CD8-positive, alpha-beta memory T cell (primary cell): ENCODE measurements around the gene NEDD4L. TPM values are rescaled to one million over a fixed set of nuclear protein-coding genes. Genes with fewer than 3 reads are reported as not detected.

Experiments used
- CTCF ChIA-PET: fragments of 350-600 bp; sonication (Branson Sonifier 250); formaldehyde crosslinking; loops from one replicate; lab custom pipeline; 2021; ENCODE audit warnings: antibody characterized with exemption; lab: Charles Lee
- POLR2A ChIA-PET: fragments of 350-600 bp; sonication (Branson Sonifier 250); formaldehyde crosslinking; loops from one replicate; lab custom pipeline; 2021; ENCODE audit warnings: antibody characterized with exemption; lab: Charles Lee
- DNase-seq, 5 donors: peaks; one replicate each; pipeline versions ENCODE4 v3.0.0 to v3.0.0-alpha.2; 2020 to 2022; ENCODE audit warnings: mixed read lengths in 1 of 5
- H3K27ac ChIP-seq: one replicate; pipeline ENCODE4 v1.7.0; 2013; ENCODE audit warnings: low read depth, mild to moderate bottlenecking, low read length, moderate library complexity
- H3K27me3 ChIP-seq: 2 replicates; pipeline ENCODE4 v1.7.0; 2013; ENCODE audit warnings: low read length, mild to moderate bottlenecking; ENCODE audit not compliant: insufficient read depth, poor library complexity, severe bottlenecking
- H3K36me3 ChIP-seq: 2 replicates; pipeline ENCODE4 v1.7.0; 2013; ENCODE audit warnings: mild to moderate bottlenecking, low read length, moderate library complexity; ENCODE audit not compliant: insufficient read depth
- H3K4me1 ChIP-seq: 2 replicates; pipeline ENCODE4 v1.7.0; 2013; ENCODE audit warnings: mild to moderate bottlenecking, low read length, moderate library complexity; ENCODE audit not compliant: insufficient read depth
- H3K4me3 ChIP-seq: 2 replicates; pipeline ENCODE4 v1.7.0; 2013; ENCODE audit warnings: mild to moderate bottlenecking, low read length
- H3K9me3 ChIP-seq: 2 replicates; pipeline ENCODE4 v1.7.0; 2013; ENCODE audit warnings: mild to moderate bottlenecking, low read length
- H3K27ac Mint-ChIP-seq, 8 donors: one replicate each; pipeline ENCODE4 v1.8.0; 2020 to 2021; ENCODE audit warnings: mixed read lengths in 8 of 8, mild to moderate bottlenecking in 6 of 8, inconsistent platforms in 3 of 8, moderate library complexity in 3 of 8
- H3K27me3 Mint-ChIP-seq, 2 donors: one replicate each; pipeline ENCODE4 v1.8.0; 2020 to 2021; ENCODE audit warnings: mixed read lengths in 2 of 2, mild to moderate bottlenecking in 1 of 2, moderate library complexity in 1 of 2
- H3K36me3 Mint-ChIP-seq, 3 donors: one replicate each; pipeline ENCODE4 v1.8.0; 2020 to 2021; ENCODE audit warnings: mixed read lengths in 3 of 3, inconsistent platforms in 1 of 3, mild to moderate bottlenecking in 1 of 3
- H3K4me1 Mint-ChIP-seq, 3 donors: one replicate each; pipeline ENCODE4 v1.8.0; 2020 to 2021; ENCODE audit warnings: mixed read lengths in 3 of 3, inconsistent platforms in 1 of 3, mild to moderate bottlenecking in 1 of 3
- H3K4me3 Mint-ChIP-seq, 7 donors: one replicate each; pipeline ENCODE4 v1.8.0; 2020 to 2021; ENCODE audit warnings: mixed read lengths in 7 of 7, mild to moderate bottlenecking in 6 of 7, moderate library complexity in 4 of 7, inconsistent platforms in 2 of 7
- H3K9me3 Mint-ChIP-seq, 5 donors: one replicate each; pipeline ENCODE4 v1.8.0; 2020 to 2022; ENCODE audit warnings: mixed read lengths in 5 of 5, mild to moderate bottlenecking in 3 of 5, moderate library complexity in 2 of 5, inconsistent platforms in 1 of 5
- polyA plus RNA-seq: library from polyadenylated mRNA; unstranded; fragments of 300-500 nt; fragmentation: Illumina TruSeq; gene quantifications from one replicate; pipeline ENCODE4 v1.2.3, GENCODE V29; 2021
- total RNA-seq, 2 experiments: library from RNA; stranded (reverse); gene quantifications; one replicate each; pipeline ENCODE4 v1.2.3, GENCODE V29; 2021

The NEDD4L gene
- total and polyA plus RNA-seq, 3 experiments from 2014 or later = 1.4 to 4.1 (median 3.0) TPM

DNA sequence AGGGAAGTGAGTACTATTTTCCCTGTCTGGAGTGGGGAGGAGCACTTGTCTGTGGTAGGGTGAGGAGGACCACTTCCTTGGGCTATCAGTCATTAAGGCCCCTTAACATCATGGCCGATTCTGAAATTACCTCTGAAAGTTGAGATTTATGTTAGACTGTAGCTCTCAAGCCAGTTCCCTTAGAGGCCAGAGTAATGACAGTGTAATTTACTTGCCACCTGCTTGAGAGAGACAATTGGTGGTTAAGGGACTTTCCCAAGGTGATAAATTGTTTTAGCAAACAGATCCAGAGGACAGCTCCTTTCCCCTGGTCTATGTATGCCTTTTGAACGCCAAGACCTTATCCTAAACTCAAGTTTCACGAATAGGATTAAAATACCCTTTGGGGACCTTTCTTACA is 56.1 kb downstream of the NEDD4L start:
- ChIA-PET CTCF (no interaction called here), POLR2A (no interaction called here)
- H3K27me3 ChIP-seq = no peaks in the 10 kb centered on the region
- DNase-seq = no peak
- H3K27ac ChIP-seq = no peak overlapping the region
- Mint-ChIP-seq H3K4me3 (no peak overlapping the region), H3K9me3 (no peaks in the 10 kb centered on the region), H3K36me3 (peaks cover 0 to 1% (median 0%) of the 10 kb centered on the region in 3 donors), H3K27me3 (peaks cover 1 to 25% of the 10 kb centered on the region in 2 donors), H3K27ac (no peak overlapping the region), H3K4me1 (no peaks in the 10 kb centered on the region)
- H3K4me1 ChIP-seq = no peaks in the 10 kb centered on the region
- H3K4me3 ChIP-seq = no peak overlapping the region
- H3K9me3 ChIP-seq = no peaks in the 10 kb centered on the region
- no peaks in the 10 kb centered on the region for H3K36me3 ChIP-seq

DNA sequence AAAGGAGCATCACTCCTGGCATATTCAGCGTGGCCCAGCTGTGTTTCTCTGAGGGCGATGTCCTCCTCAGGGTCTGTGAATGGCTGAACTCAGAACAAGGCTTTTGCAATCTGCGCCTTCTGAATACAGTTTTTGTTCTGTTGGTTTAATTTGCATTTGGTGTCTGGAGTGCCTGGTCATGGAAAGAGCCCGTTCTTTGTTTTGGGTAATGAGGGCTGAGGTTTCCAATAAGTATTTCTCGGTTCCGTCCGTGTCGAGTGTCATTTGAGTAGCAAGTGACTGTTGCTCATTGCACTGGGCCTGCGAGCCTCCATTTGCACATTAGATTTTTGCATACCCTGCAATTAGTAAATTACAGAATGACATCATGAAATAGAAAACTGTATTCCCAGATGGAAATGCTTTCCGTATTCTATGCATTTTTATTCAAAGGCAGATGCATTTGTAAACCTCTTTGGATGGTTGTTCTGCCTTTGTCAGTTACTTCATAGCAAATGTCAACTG is 57.3 kb downstream of the NEDD4L start:
- Mint-ChIP-seq H3K27ac (no peak overlapping the region), H3K9me3 (no peaks in the 10 kb centered on the region), H3K4me1 (no peaks in the 10 kb centered on the region), H3K36me3 (peaks cover 0 to 1% (median 0%) of the 10 kb centered on the region in 3 donors), H3K4me3 (no peak overlapping the region), H3K27me3 (peaks cover 1 to 22% of the 10 kb centered on the region in 2 donors)
- Histone ChIP-seq H3K27me3 (no peaks in the 10 kb centered on the region), H3K9me3 (no peaks in the 10 kb centered on the region), H3K27ac (no peak overlapping the region), H3K36me3 (no peaks in the 10 kb centered on the region), H3K4me1 (no peaks in the 10 kb centered on the region), H3K4me3 (no peak overlapping the region)
- CTCF ChIA-PET = no interaction called here
- POLR2A ChIA-PET = no interaction called here
- DNase-seq = no peak

DNA sequence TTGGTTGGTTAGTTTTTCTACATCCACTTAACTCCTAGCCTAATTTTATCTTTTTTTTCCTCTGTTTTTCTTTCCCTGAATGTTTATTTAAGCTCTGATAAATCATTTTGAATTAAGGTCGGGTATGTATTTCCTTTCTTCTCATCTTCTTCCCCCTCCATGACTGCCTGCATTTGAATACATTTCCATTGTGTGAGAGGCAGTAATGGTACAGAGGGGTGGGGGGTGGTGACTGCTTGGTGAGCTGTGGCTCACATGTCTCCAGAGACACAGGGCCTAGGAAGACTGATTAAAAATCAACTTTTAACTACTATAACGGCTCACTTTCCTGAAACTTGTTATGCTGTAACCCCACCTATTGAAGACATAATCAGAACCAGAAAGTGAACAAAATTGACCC is 58.0 kb downstream of the NEDD4L start:
- no peaks in the 10 kb centered on the region for H3K9me3 ChIP-seq
- CTCF ChIA-PET = no interaction called here
- peaks cover 0 to 1% (median 0%) of the 10 kb centered on the region in 3 donors for H3K36me3 Mint-ChIP-seq
- no peak overlapping the region for H3K4me3 ChIP-seq
- H3K36me3 ChIP-seq = no peaks in the 10 kb centered on the region
- no peaks in the 10 kb centered on the region for H3K27me3 ChIP-seq
- no peak overlapping the region for H3K27ac ChIP-seq
- POLR2A ChIA-PET = no interaction called here
- peak overlapping the region in 1 of 8 donors; percentile 35 for H3K27ac Mint-ChIP-seq
- no peaks in the 10 kb centered on the region for H3K9me3 Mint-ChIP-seq
- no peak for DNase-seq
- peaks cover 1 to 25% of the 10 kb centered on the region in 2 donors for H3K27me3 Mint-ChIP-seq
- H3K4me1 ChIP-seq = no peaks in the 10 kb centered on the region
- no peaks in the 10 kb centered on the region for H3K4me1 Mint-ChIP-seq
- H3K4me3 Mint-ChIP-seq = no peak overlapping the region

DNA sequence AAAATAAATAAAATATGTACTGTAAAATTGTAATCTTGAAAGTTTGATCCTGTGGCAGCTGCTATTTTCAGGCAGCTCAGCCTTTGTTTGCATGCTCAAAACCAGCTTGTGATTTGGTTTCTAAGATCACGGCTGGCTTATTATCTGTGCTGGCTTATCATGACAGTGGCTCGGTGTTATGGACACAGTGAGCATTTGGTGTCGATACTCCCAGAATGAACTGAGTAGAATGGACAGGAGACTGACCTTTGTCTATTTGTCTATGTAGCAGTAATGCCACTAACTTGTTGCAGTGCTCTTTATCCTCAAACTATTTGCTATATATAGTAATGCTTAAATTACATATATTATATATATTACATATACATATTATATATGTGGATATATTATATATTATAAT is 58.8 kb downstream of the NEDD4L start:
- H3K36me3 ChIP-seq = no peaks in the 10 kb centered on the region
- H3K4me3 ChIP-seq = no peak overlapping the region
- no peaks in the 10 kb centered on the region for H3K4me1 ChIP-seq
- Mint-ChIP-seq H3K27ac (no peak overlapping the region), H3K27me3 (peaks cover 3 to 25% of the 10 kb centered on the region in 2 donors), H3K9me3 (no peaks in the 10 kb centered on the region), H3K4me3 (no peak overlapping the region), H3K4me1 (no peaks in the 10 kb centered on the region), H3K36me3 (peaks cover 0 to 1% (median 0%) of the 10 kb centered on the region in 3 donors)
- H3K9me3 ChIP-seq = no peaks in the 10 kb centered on the region
- H3K27me3 ChIP-seq = no peaks in the 10 kb centered on the region
- ChIA-PET POLR2A (no interaction called here), CTCF (interaction anchor here (0.6 kb wide), 1 partner anchor 18 kb away, joined by 3 read pairs; no protein-coding TSS in a partner anchor)
- no peak overlapping the region for H3K27ac ChIP-seq
- DNase-seq = no peak

DNA sequence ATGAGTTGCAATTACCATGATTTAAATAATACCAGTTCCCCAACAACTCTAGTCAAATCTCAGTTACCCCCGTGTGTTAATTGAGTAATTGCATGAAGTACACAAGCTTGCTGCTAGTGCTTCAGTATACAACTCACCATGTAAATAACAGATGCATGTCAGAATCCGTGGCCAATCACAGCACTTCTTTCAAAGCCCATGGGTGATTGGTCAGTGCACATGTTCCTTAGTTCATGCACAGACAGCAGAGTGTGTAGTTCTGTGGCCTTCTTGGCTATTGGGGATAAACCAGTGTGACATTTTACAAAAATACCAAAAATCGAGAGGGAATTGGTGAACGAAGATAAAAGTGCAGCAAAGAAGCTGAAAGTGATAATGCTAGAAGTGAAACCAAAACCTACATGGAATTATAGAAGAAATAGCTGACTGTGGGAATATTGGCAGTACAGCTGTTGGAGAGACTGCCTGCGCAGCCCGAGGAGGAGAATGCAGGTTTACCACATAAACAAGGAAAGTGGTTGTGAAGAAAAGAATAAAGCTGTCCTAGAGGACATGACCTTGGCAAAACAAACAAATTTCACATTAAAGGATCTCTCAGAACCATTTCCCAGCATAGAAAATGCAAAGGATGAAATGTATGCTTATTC is 59.4 kb downstream of the NEDD4L start:
- Histone ChIP-seq H3K36me3 (no peaks in the 10 kb centered on the region), H3K4me1 (no peaks in the 10 kb centered on the region), H3K4me3 (no peak overlapping the region), H3K27me3 (no peaks in the 10 kb centered on the region), H3K9me3 (no peaks in the 10 kb centered on the region), H3K27ac (no peak overlapping the region)
- H3K4me3 Mint-ChIP-seq = no peak overlapping the region
- peaks cover 2 to 25% of the 10 kb centered on the region in 2 donors for H3K27me3 Mint-ChIP-seq
- POLR2A ChIA-PET = no interaction called here
- DNase-seq = no peak
- no peak overlapping the region for H3K27ac Mint-ChIP-seq
- H3K9me3 Mint-ChIP-seq = no peaks in the 10 kb centered on the region
- CTCF ChIA-PET = no interaction called here
- H3K4me1 Mint-ChIP-seq = no peaks in the 10 kb centered on the region
- H3K36me3 Mint-ChIP-seq = peaks cover 0 to 1% (median 0%) of the 10 kb centered on the region in 3 donors

DNA sequence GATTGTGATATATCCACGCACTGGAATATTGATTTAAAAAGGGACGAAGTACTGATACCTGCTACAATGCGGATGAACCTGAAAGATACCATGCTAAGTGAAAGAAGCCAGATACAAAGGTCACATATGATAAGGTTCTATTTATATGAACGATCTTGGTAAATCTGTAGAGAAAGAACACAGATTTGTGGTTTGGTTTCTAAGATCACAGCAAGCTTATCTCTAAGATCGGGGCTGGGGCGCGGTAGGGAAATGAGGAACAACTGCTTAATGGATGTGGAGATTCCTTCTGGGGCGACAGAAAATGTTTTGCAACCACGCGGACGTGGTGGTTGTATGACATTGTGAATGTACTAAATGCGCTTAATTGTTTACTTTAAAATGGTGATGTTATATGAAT is 60.1 kb downstream of the NEDD4L start:
- no peaks in the 10 kb centered on the region for H3K36me3 ChIP-seq
- no peak overlapping the region for H3K4me3 ChIP-seq
- DNase-seq = no peak
- Mint-ChIP-seq H3K9me3 (no peaks in the 10 kb centered on the region), H3K4me3 (no peak overlapping the region), H3K27ac (no peak overlapping the region), H3K4me1 (no peaks in the 10 kb centered on the region), H3K27me3 (peaks cover 2 to 25% of the 10 kb centered on the region in 2 donors), H3K36me3 (peaks cover 0 to 1% (median 0%) of the 10 kb centered on the region in 3 donors)
- no peaks in the 10 kb centered on the region for H3K4me1 ChIP-seq
- no peaks in the 10 kb centered on the region for H3K27me3 ChIP-seq
- ChIA-PET CTCF (no interaction called here), POLR2A (no interaction called here)
- H3K27ac ChIP-seq = no peak overlapping the region
- H3K9me3 ChIP-seq = no peaks in the 10 kb centered on the region

DNA sequence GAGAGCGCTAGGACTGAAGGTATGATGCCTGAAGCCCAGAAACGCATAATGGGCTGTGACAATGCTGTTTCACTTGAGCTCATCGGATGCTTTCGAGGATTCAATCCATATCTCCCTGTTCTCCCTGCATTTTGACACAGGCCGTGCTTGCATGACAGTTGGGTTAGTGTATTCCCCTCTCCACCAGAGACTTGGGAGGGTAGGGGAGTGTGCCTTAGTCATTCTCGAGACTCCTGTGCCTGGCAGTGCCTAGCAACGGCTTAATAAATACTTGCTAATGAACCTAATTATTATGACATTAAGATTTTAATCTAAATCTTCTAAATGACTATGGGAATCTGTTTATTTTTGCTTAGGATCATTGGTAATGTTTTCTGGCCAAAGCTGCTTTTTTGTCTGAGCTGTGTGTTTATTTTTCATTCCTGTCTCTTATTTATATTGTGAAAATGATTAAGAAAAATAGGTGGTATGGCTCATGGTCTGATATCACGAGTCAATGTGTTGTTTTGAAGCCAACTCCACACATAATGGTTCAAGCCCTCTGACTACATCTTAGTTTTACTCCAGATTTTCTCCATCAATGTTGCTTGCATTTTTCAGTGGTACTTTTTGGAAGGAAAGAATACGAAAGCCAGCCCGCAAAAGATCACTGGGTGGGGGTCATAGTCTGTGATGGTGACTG is 61.3 kb downstream of the NEDD4L start:
- no peaks in the 10 kb centered on the region for H3K9me3 ChIP-seq
- H3K36me3 ChIP-seq = no peaks in the 10 kb centered on the region
- Mint-ChIP-seq H3K36me3 (peaks cover 0 to 1% (median 0%) of the 10 kb centered on the region in 3 donors), H3K27me3 (peaks cover 6 to 25% of the 10 kb centered on the region in 2 donors), H3K4me1 (no peaks in the 10 kb centered on the region), H3K9me3 (no peaks in the 10 kb centered on the region), H3K4me3 (no peak overlapping the region), H3K27ac (no peak overlapping the region)
- H3K4me3 ChIP-seq = no peak overlapping the region
- POLR2A ChIA-PET = no interaction called here
- CTCF ChIA-PET = interaction anchor here (1.4 kb wide), 1 partner anchor 16 kb away, joined by 3 read pairs; no protein-coding TSS in a partner anchor
- H3K27me3 ChIP-seq = no peaks in the 10 kb centered on the region
- no peak for DNase-seq
- H3K27ac ChIP-seq = no peak overlapping the region
- no peaks in the 10 kb centered on the region for H3K4me1 ChIP-seq

DNA sequence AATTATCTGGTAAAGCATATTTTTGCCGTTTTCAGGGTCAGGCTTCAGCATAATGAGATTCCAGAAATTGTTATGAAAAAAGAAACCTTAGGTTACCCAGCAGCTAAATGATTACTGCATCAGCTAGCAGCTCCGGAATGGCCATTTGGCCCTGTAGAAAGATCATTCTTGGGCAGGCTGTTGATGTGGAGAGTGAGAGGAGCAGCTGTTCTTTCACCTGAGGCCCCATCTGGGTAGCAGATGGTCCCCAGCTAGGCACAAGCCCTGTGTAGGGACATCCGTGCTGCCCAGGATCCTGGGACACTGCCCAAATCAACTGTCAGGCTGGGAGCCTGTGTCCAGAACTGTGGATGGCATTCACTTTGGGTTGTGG is 61.8 kb downstream of the NEDD4L start:
- no peaks in the 10 kb centered on the region for H3K27me3 ChIP-seq
- Mint-ChIP-seq H3K36me3 (peaks cover 0 to 1% (median 0%) of the 10 kb centered on the region in 3 donors), H3K27me3 (peaks cover 6 to 25% of the 10 kb centered on the region in 2 donors), H3K4me3 (no peak overlapping the region), H3K27ac (no peak overlapping the region), H3K4me1 (no peaks in the 10 kb centered on the region), H3K9me3 (no peaks in the 10 kb centered on the region)
- H3K9me3 ChIP-seq = no peaks in the 10 kb centered on the region
- no peak overlapping the region for H3K27ac ChIP-seq
- POLR2A ChIA-PET = no interaction called here
- DNase-seq = no peak
- no peaks in the 10 kb centered on the region for H3K36me3 ChIP-seq
- no peak overlapping the region for H3K4me3 ChIP-seq
- CTCF ChIA-PET = interaction anchor here (1.4 kb wide), 1 partner anchor 17 kb away, joined by 3 read pairs; no protein-coding TSS in a partner anchor
- no peaks in the 10 kb centered on the region for H3K4me1 ChIP-seq
